T1000 (cell line): ENCODE data around the gene PPP1R1A.

Source experiments
- DNase-seq: peaks from one replicate; lab custom pipeline; 2025; ENCODE audit warnings: mixed read lengths; lab: John Stamatoyannopoulos, UW

The PPP1R1A gene

DNA sequence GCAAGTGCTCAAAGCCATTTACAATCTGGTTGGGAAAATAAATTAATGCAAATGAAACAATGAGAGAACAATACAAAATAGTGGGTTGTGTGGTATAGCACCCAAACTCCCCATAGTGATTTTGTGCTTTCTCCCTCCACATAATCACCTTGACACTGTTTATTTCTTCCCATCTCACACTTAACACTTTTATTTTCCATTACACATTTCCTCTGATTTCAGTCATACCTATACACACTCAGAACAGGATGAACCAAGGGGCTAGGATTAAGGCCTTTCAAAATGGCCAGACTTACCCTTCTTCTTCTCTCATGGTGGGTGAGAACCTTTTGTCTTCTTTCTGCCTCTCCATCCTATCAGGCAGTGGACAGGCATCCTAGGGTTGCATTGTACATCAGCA, 53.0 kb downstream of the PPP1R1A start:
- DNase-seq: no peak

DNA sequence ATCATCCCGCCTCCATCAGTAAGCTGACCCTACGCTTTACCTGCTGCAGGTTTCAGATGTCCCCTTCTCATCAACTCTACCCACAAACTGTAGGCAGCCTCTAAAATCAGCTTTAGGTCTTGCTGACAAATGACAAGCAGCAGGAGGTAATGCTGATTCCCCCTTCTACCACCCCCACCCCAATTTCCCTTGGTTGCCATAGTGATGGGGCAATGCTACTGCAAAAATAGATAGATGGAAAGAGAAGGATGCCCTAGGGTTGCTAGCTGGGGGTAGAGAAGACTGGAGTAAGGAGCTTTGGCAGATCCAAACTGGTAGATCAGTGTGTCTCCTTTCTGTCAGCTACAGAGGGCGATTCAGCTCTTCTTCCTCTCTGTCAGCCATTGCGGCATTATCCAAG, 58.9 kb downstream of the PPP1R1A start:
- DNase-seq: no peak
